OCI-LY3 (cell line): ENCODE data around the gene CRYBG1.

ENCODE experiments used
- CTCF ChIP-seq: fragments of 200-600, 300-600 bp; sonication (generic); IDR thresholded peaks from 2 replicates; pipeline ENCODE4 v1.5.1; 2014; ENCODE audit warnings: antibody characterized with exemption, low read length, low read depth
- EZH2phosphoT487 ChIP-seq: fragments of 200-600 bp; shearing (Covaris generic); IDR thresholded peaks from 2 replicates; pipeline ENCODE4 v1.6.1; 2018; ENCODE audit warnings: antibody characterized with exemption, mixed run types, low read depth

- TF ChIP-seq CTCF (no peak), EZH2phosphoT487 (no peak)
Observed at GRCh38 chr6:106421496-106421895, 61.0 kb downstream of the CRYBG1 start.
